ENCODE results near the gene ABHD17A. TPM values are rescaled to one million over a fixed set of nuclear protein-coding genes. Genes with fewer than 3 reads are reported as not detected.
A peak's percentile ranks its signal among the peaks of the same experiment; 100 is the strongest.
"Not testable (repeated sequence)": the region's sequence is repeated elsewhere in the genome, so short reads cannot be mapped to it uniquely, and the experiment has no call there.

ABHD17A gene
- 101 and 102 TPM in 2 replicates for total RNA-seq (2014; rRNA removed)
- Bru-seq, nascent RNA, result percentile 49 among the genes with signal in this experiment
- BruChase-seq, experiment 1, labeled RNA remaining after a 6-hour chase, result percentile 64 among the genes with signal in this experiment
- BruChase-seq, experiment 2, labeled RNA remaining after a 2-hour chase, result percentile 69 among the genes with signal in this experiment
- long read RNA-seq, full-length matches to known transcripts, result 88 of 161 reads
- long read RNA-seq, partial matches to known transcripts, result 52 of 161 reads
- long read RNA-seq, other reads (novel, unspliced or antisense), result 21 of 161 reads

DNA sequence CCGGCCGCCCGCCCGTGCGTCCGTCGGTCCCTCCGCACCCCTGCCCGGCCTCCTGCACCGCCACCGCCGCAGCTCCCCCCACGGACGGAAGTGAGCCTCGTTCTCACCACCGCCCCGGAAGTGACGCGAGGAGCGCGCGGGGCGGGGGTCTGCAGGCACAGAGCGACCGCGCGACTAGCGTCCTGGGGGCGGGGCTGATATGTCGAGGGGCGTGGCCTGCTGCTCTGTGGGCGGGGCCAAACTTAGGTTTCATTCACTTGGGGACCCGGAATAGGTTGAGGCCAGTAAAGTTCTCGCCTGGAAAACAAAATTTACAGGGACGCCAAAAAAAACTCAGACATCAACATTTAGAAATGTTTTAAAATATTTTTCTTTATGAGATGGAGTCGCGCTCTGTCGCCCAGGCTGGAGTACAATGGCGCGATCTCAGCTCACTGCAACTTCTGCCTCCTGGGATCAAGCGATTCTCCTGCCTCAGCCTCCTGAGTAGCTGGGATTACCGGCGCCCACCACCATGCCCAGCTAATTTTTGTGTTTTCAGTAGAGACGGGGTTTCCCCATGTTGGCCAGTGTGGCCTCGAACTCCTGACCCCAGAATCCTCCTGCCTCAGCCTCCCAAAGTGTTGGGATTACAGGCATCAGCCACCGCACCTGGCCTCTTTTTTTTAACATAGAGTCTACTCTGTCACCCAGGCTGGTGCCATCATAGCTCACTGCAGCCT is at the start of gene ABHD17A:
Gene ABHD17A (minus strand): TSS at position 99 of the 722 bp plus-strand sequence. CDS start 3,930 bp downstream, outside the sequence.
- peak within 1 kb of the TSS; percentile 83 for H3K9ac ChIP-seq (ENCODE audit: low read length)
- H3K9me3 ChIP-seq (ENCODE audit: low read length); POLR2A ChIA-PET (ENCODE audit: unreplicated experiment); H3K4me1 ChIP-seq (ENCODE audit: insufficient read depth, low read length); H3K36me3 ChIP-seq (ENCODE audit: low read depth, low read length); H3F3A ChIP-seq (ENCODE audit: low read length, unreplicated experiment); H3K9me2 ChIP-seq (replicated peaks; ENCODE audit: low read length); H3K27me3 ChIP-seq (ENCODE audit: low read length); BruUV-seq (replicated peaks): not testable (repeated sequence)
- CTCF ChIA-PET, result interaction anchor here (0.6 kb wide), 1 partner anchor 16 kb away, joined by 10 read pairs; no protein-coding TSS in a partner anchor
- peaks cover 14% of the 10 kb centered on the region; the same call in 1 of the 2 replicates for H4K20me1 ChIP-seq (ENCODE audit: low read length)
- peak within 1 kb of the TSS; percentile 36; the same call in 1 of the 2 replicates for H2AFZ ChIP-seq (ENCODE audit: low read length)
- H3K27ac ChIP-seq (ENCODE audit: low read length), result peak within 1 kb of the TSS; percentile 16; the same call in 1 of the 2 replicates
- intact Hi-C loops (cut with micrococcal nuclease), result loop anchor here (1.0 kb wide), 1 partner anchor 20 kb away; the partner anchor contains the start of genes ADAT3 and SCAMP4
- H3K79me2 ChIP-seq (ENCODE audit: low read length), result peaks cover 33% of the 10 kb centered on the region
- ATAC-seq, result peak; percentile 88
- peak within 1 kb of the TSS; percentile 82 for H3K4me3 ChIP-seq (ENCODE audit: low read length)
- H3K4me2 ChIP-seq (ENCODE audit: low read length), result peak within 1 kb of the TSS; percentile 100
- peak; percentile 95 for DNase-seq

- ChIA-PET POLR2A (ENCODE audit: unreplicated experiment) (no interaction called here), CTCF (no interaction called here)
- no peaks in the 10 kb centered on the region for H4K20me1 ChIP-seq (ENCODE audit: low read length)
- H3K9me3 ChIP-seq (ENCODE audit: low read length), result no peaks in the 10 kb centered on the region
- no TSS peak for BruUV-seq (replicated peaks)
- no peak for TF ChIP-seq EZH2 (IDR thresholded peaks at IDR 0.05; ENCODE audit: low read length, unreplicated experiment)
- TF ChIP-seq EZH2phosphoT487 (IDR thresholded peaks at IDR 0.05; ENCODE audit: borderline replicate concordance, low read length), result no peak
- no peak for TF ChIP-seq CTCF (conservative IDR thresholded peaks at IDR 0.05; ENCODE audit: low read depth, low read length)
- intact Hi-C loops (cut with micrococcal nuclease), result loop anchor here (5.0 kb wide), 1 partner anchor 38 kb away; no protein-coding TSS in a partner anchor
- no peak for ATAC-seq
- no peak overlapping the region for H2AFZ ChIP-seq (ENCODE audit: low read length)
- H3F3A ChIP-seq (ENCODE audit: low read length, unreplicated experiment), result no peaks in the 10 kb centered on the region
- no peak overlapping the region for H3K4me2 ChIP-seq (ENCODE audit: low read length)
- H3K27ac ChIP-seq (ENCODE audit: low read length), result no peak overlapping the region
- H3K79me2 ChIP-seq (ENCODE audit: low read length), result no peaks in the 10 kb centered on the region
- DNase-seq, result no peak
- H3K9ac ChIP-seq (ENCODE audit: low read length), result no peak overlapping the region
- no peaks in the 10 kb centered on the region for H3K36me3 ChIP-seq (ENCODE audit: low read depth, low read length)
- H3K4me1 ChIP-seq (ENCODE audit: insufficient read depth, low read length), result peaks cover 7% of the 10 kb centered on the region; the same call in 1 of the 2 replicates
- H3K4me3 ChIP-seq (ENCODE audit: low read length), result no peak overlapping the region
- H3K27me3 ChIP-seq (ENCODE audit: low read length), result no peaks in the 10 kb centered on the region
- no peaks in the 10 kb centered on the region for H3K9me2 ChIP-seq (replicated peaks; ENCODE audit: low read length)
These were observed 48.6 kb upstream of the ABHD17A start for GRCh38 chr19:1933942-1934341.

- intact Hi-C loops (cut with micrococcal nuclease), result loop anchor here (5.0 kb wide), 1 partner anchor 39 kb away; no protein-coding TSS in a partner anchor
- H3K79me2 ChIP-seq (ENCODE audit: low read length), result no peaks in the 10 kb centered on the region
- no peaks in the 10 kb centered on the region for H4K20me1 ChIP-seq (ENCODE audit: low read length)
- H3K4me3 ChIP-seq (ENCODE audit: low read length), result no peak overlapping the region
- POLR2A ChIA-PET (ENCODE audit: unreplicated experiment), result no interaction called here
- no peak for DNase-seq
- H3K27me3 ChIP-seq (ENCODE audit: low read length), result no peaks in the 10 kb centered on the region
- CTCF ChIA-PET, result no interaction called here
- H3K9me3 ChIP-seq (ENCODE audit: low read length), result no peaks in the 10 kb centered on the region
- no TSS peak for BruUV-seq (replicated peaks)
- no peak overlapping the region for H3K4me2 ChIP-seq (ENCODE audit: low read length)
- TF ChIP-seq CTCF (conservative IDR thresholded peaks at IDR 0.05; ENCODE audit: low read depth, low read length) (no peak), EZH2phosphoT487 (IDR thresholded peaks at IDR 0.05; ENCODE audit: borderline replicate concordance, low read length) (no peak), EZH2 (IDR thresholded peaks at IDR 0.05; ENCODE audit: low read length, unreplicated experiment) (no peak)
- ATAC-seq, result no peak
- no peak overlapping the region for H2AFZ ChIP-seq (ENCODE audit: low read length)
- H3K9ac ChIP-seq (ENCODE audit: low read length), result no peak overlapping the region
- H3F3A ChIP-seq (ENCODE audit: low read length, unreplicated experiment), result no peaks in the 10 kb centered on the region
- no peak overlapping the region for H3K27ac ChIP-seq (ENCODE audit: low read length)
- peaks cover 8% of the 10 kb centered on the region; the same call in 1 of the 2 replicates for H3K4me1 ChIP-seq (ENCODE audit: insufficient read depth, low read length)
- H3K36me3 ChIP-seq (ENCODE audit: low read depth, low read length), result no peaks in the 10 kb centered on the region
- H3K9me2 ChIP-seq (replicated peaks; ENCODE audit: low read length), result no peaks in the 10 kb centered on the region
These were observed 47.9 kb upstream of the ABHD17A start for GRCh38 chr19:1933244-1933643.

Measured in PC-3 (cell line).